H1 (cell line): ENCODE measurements around the gene NR2F1-AS1. TPM values are rescaled to one million over a fixed set of nuclear protein-coding genes. Genes with fewer than 3 reads are reported as not detected.

Experiments
- CTCF ChIA-PET: fragments of 300-600 bp; sonication (Branson Sonifier 250); formaldehyde crosslinking; loops from one replicate; lab custom pipeline; 2021; ENCODE audit not compliant: partially characterized antibody; lab: Charles Lee
- POLR2A ChIA-PET: fragments of 300-600 bp; sonication (Branson Sonifier 250); formaldehyde crosslinking; loops from one replicate; lab custom pipeline; 2021; ENCODE audit warnings: inconsistent platforms; ENCODE audit not compliant: partially characterized antibody; lab: Charles Lee
- DNase-seq, 2 experiments: peaks; one replicate each; pipeline versions ENCODE4 v3.0.0 to v3.0.0-alpha.2; 2010 to 2022; ENCODE audit warnings: low spot score in 2 of 2, low read depth in 1 of 2, mixed read lengths in 1 of 2
- FAIRE-seq: peaks from 2 replicates; lab custom pipeline; 2011; peaks lifted over from hg19 to GRCh38; lab: Jason Lieb, UNC
- H2AFZ ChIP-seq: 2 replicates; pipeline ENCODE4 v1.8.1; 2012; ENCODE audit warnings: low read length, inconsistent platforms
- H2AK5ac ChIP-seq: 2 replicates; pipeline ENCODE4 v1.6.1; 2013; ENCODE audit warnings: low read depth, low read length
- H2BK120ac ChIP-seq: replicated peaks from 2 replicates; pipeline ENCODE3; 2013; ENCODE audit warnings: low read depth, low read length, inconsistent platforms
- H2BK12ac ChIP-seq: 2 replicates; pipeline ENCODE4 v1.6.1; 2013; ENCODE audit warnings: low read depth, low read length
- H2BK15ac ChIP-seq: 2 replicates; pipeline ENCODE4 v1.6.1; 2013; ENCODE audit warnings: low read length
- H2BK20ac ChIP-seq: 2 replicates; pipeline ENCODE4 v1.6.1; 2013; ENCODE audit warnings: low read length
- H2BK5ac ChIP-seq: 2 replicates; pipeline ENCODE4 v1.6.1; 2013; ENCODE audit warnings: low read depth, low read length
- H3K14ac ChIP-seq: 2 replicates; pipeline ENCODE4 v1.6.1; 2013; ENCODE audit warnings: inconsistent platforms; ENCODE audit not compliant: insufficient read length
- H3K18ac ChIP-seq: 2 replicates; pipeline ENCODE4 v1.6.1; 2013; ENCODE audit warnings: low read length; ENCODE audit errors: extremely low read depth
- H3K23ac ChIP-seq: 2 replicates; pipeline ENCODE4 v1.6.1; 2013; ENCODE audit warnings: inconsistent platforms; ENCODE audit not compliant: insufficient read length
- H3K23me2 ChIP-seq: 2 replicates; pipeline ENCODE4 v1.6.1; 2013; ENCODE audit warnings: low read depth, low read length
- H3K27ac ChIP-seq: 2 replicates; pipeline ENCODE4 v1.6.1; 2011; ENCODE audit warnings: low read depth, low read length, inconsistent platforms
- H3K27me3 ChIP-seq, 4 experiments: replicated peaks in 1 of 4; 1 replicate in 1 of 4; 2 replicates in 3 of 4; pipeline versions ENCODE4 v1.6.1 to v1.8.1; 2011 to 2013; ENCODE audit warnings: low read length in 3 of 4, mild to moderate bottlenecking in 3 of 4, inconsistent platforms in 2 of 4, mixed read lengths in 2 of 4, moderate library complexity in 1 of 4; ENCODE audit not compliant: control insufficient read depth in 3 of 4, insufficient read depth in 3 of 4; ENCODE audit errors: extremely low read depth in 1 of 4
- H3K36me3 ChIP-seq, 4 experiments: 2 replicates each; pipeline versions ENCODE4 v1.6.1 to v1.8.1; 2011 to 2013; ENCODE audit warnings: mild to moderate bottlenecking in 4 of 4, low read length in 3 of 4, moderate library complexity in 2 of 4, control low read depth in 1 of 4, inconsistent platforms in 1 of 4; ENCODE audit not compliant: insufficient read depth in 4 of 4, control insufficient read depth in 2 of 4
- H3K4ac ChIP-seq: replicated peaks from 2 replicates; pipeline ENCODE3; 2013; ENCODE audit warnings: low read length, low read depth, mixed read lengths, inconsistent platforms; ENCODE audit not compliant: insufficient read length
- H3K4me1 ChIP-seq, 4 experiments: replicated peaks in 1 of 4; 1 replicate in 1 of 4; 2 replicates in 3 of 4; pipeline versions ENCODE4 v1.6.1 to v1.8.1; 2011 to 2013; ENCODE audit warnings: low read length in 3 of 4, inconsistent platforms in 2 of 4, mixed read lengths in 1 of 4; ENCODE audit not compliant: insufficient read depth in 4 of 4, control insufficient read depth in 3 of 4
- H3K4me2 ChIP-seq, 2 experiments: 2 replicates each; pipeline versions ENCODE4 v1.6.1 to v1.8.1; 2011 to 2013; ENCODE audit warnings: low read depth in 2 of 2, low read length in 2 of 2, control low read depth in 1 of 2, inconsistent platforms in 1 of 2, mild to moderate bottlenecking in 1 of 2; ENCODE audit not compliant: insufficient read depth in 1 of 2
- H3K4me3 ChIP-seq, 4 experiments: fragments of 200-600, 300-600 bp in 1 of 4; sonication (generic), shearing (Covaris generic), sonication (Bioruptor Twin) in 1 of 4; 2 replicates each; pipeline versions ENCODE4 v1.5.1 to v1.8.1; 2011 to 2016; ENCODE audit warnings: low read length in 4 of 4, low read depth in 3 of 4, control low read depth in 2 of 4, inconsistent platforms in 2 of 4, mild to moderate bottlenecking in 2 of 4, mixed read lengths in 1 of 4, moderate library complexity in 1 of 4; ENCODE audit not compliant: insufficient read depth in 2 of 4; ENCODE audit errors: extremely low read depth in 1 of 4
- H3K56ac ChIP-seq: replicated peaks from 2 replicates; pipeline ENCODE3; 2013; ENCODE audit warnings: low read depth, mild to moderate bottlenecking, mixed read lengths, low read length, inconsistent platforms; ENCODE audit not compliant: insufficient read length
- H3K79me1 ChIP-seq: 2 replicates; pipeline ENCODE4 v1.6.1; 2013; ENCODE audit warnings: low read depth, low read length, control low read depth
- H3K79me2 ChIP-seq, 2 experiments: 2 replicates each; pipeline versions ENCODE4 v1.6.1 to v1.8.1; 2012 to 2013; ENCODE audit warnings: low read length in 2 of 2, mild to moderate bottlenecking in 2 of 2, inconsistent platforms in 1 of 2; ENCODE audit not compliant: insufficient read depth in 2 of 2, control insufficient read depth in 1 of 2
- H3K9ac ChIP-seq, 4 experiments: replicated peaks in 1 of 4; 1 replicate in 1 of 4; 2 replicates in 3 of 4; pipeline versions ENCODE4 v1.6.1 to v1.8.1; 2011 to 2013; ENCODE audit warnings: low read depth in 3 of 4, low read length in 3 of 4, control low read depth in 2 of 4, mild to moderate bottlenecking in 2 of 4, moderate library complexity in 2 of 4, inconsistent platforms in 1 of 4; ENCODE audit errors: extremely low read depth in 1 of 4
- H3K9me3 ChIP-seq, 2 experiments: 2 replicates each; pipeline versions ENCODE4 v1.6.1 to v1.8.1; 2012 to 2013; ENCODE audit warnings: mild to moderate bottlenecking in 2 of 2, moderate library complexity in 2 of 2, control low read depth in 1 of 2, inconsistent platforms in 1 of 2, low read depth in 1 of 2, low read length in 1 of 2, mixed read lengths in 1 of 2; ENCODE audit not compliant: insufficient read depth in 2 of 2
- H4K20me1 ChIP-seq, 2 experiments: replicated peaks in 1 of 2; 2 replicates each; pipeline versions ENCODE3 to v1.8.1; 2011 to 2013; ENCODE audit warnings: inconsistent platforms in 2 of 2, low read length in 2 of 2, mild to moderate bottlenecking in 1 of 2; ENCODE audit not compliant: insufficient read depth in 2 of 2, control insufficient read depth in 1 of 2
- H4K5ac ChIP-seq: 2 replicates; pipeline ENCODE4 v1.6.1; 2013; ENCODE audit warnings: low read length, low read depth, mixed read lengths, inconsistent platforms; ENCODE audit not compliant: insufficient read length
- H4K8ac ChIP-seq: 2 replicates; pipeline ENCODE4 v1.8.0; 2013; ENCODE audit warnings: mild to moderate bottlenecking, moderate library complexity, low read length, inconsistent platforms; ENCODE audit not compliant: insufficient read depth; ENCODE audit errors: extremely low read depth
- H4K91ac ChIP-seq: replicated peaks from 2 replicates; pipeline ENCODE3; 2013; ENCODE audit warnings: low read length, mixed read lengths, inconsistent platforms; ENCODE audit not compliant: insufficient read length
- CBX5 ChIP-seq: fragments of 300-800, 300-1000 bp; sonication (generic); IDR thresholded peaks from 2 replicates; pipeline ENCODE4 v1.7.1; 2016; ENCODE audit warnings: antibody characterized with exemption, low read length, low read depth
- CHD1 ChIP-seq: IDR thresholded peaks from 2 replicates; pipeline ENCODE4 v1.6.1; 2012; ENCODE audit warnings: low read depth, low read length, improper control_type of control experiment
- CHD2 ChIP-seq: IDR thresholded peaks from 2 replicates; pipeline ENCODE4 v1.6.1; 2012; ENCODE audit warnings: low read length, improper control_type of control experiment
- JUND ChIP-seq: IDR thresholded peaks from 2 replicates; pipeline ENCODE4 v1.6.1; 2011; ENCODE audit warnings: mild to moderate bottlenecking, improper control_type of control experiment, low read length
- NANOG ChIP-seq: IDR thresholded peaks from 2 replicates; pipeline ENCODE4 v1.6.1; 2011; ENCODE audit warnings: low read length, low read depth, mild to moderate bottlenecking, inconsistent platforms; ENCODE audit not compliant: insufficient read depth, poor library complexity, severe bottlenecking
- RFX5 ChIP-seq: IDR thresholded peaks from 2 replicates; pipeline ENCODE4 v1.6.1; 2011; ENCODE audit warnings: low read depth, low read length, improper control_type of control experiment, borderline replicate concordance
- RNF2 ChIP-seq: fragments of 200-900, 300-1000 bp; sonication (generic); IDR thresholded peaks from 2 replicates; pipeline ENCODE4 v1.7.1; 2016; ENCODE audit warnings: borderline replicate concordance, low read depth, mild to moderate bottlenecking, antibody characterized with exemption, low read length; ENCODE audit not compliant: poor library complexity, severe bottlenecking; ENCODE audit errors: missing control alignments
- SP2 ChIP-seq: IDR thresholded peaks from 2 replicates; pipeline ENCODE4 v1.6.1; 2012; ENCODE audit warnings: mild to moderate bottlenecking, low read length, inconsistent platforms
- SUZ12 ChIP-seq: fragments of 200-600 bp; sonication (generic); IDR thresholded peaks from 2 replicates; pipeline ENCODE4 v1.6.1; 2012; ENCODE audit warnings: mild to moderate bottlenecking, inconsistent platforms, low read length, moderate library complexity, mixed read lengths
- TAF7 ChIP-seq: optimal IDR thresholded peaks from 2 replicates; pipeline ENCODE3; 2011; ENCODE audit warnings: low read depth, mild to moderate bottlenecking, inconsistent platforms, low read length, moderate library complexity, borderline replicate concordance
- TEAD4 ChIP-seq: IDR thresholded peaks from 2 replicates; pipeline ENCODE4 v1.6.1; 2012; ENCODE audit warnings: low read depth, low read length, inconsistent platforms, mixed read lengths
- WGBS, 2 experiments: shearing (Covaris generic) in 1 of 2; methylation state at CpG; one replicate each; pipeline versions ENCODE4 v1.1.6 to v1.1.7; 2013 to 2015; ENCODE audit warnings: low lambda C conversion rate in 2 of 2, mixed read lengths in 2 of 2, inconsistent platforms in 1 of 2, low coverage in 1 of 2, missing lambda C conversion rate in 1 of 2; ENCODE audit not compliant: insufficient replicate concordance in 2 of 2, insufficient coverage in 1 of 2, insufficient read length in 1 of 2; ENCODE audit errors: extremely low coverage in 1 of 2, missing lambda C conversion rate in 1 of 2; 5-methylcytosine and 5-hydroxymethylcytosine counted together
- polyA plus RNA-seq, 7 experiments: library from polyadenylated mRNA; depleted of rRNA in 3 of 7; stranded (reverse) in 5 of 7; unstranded in 2 of 7; fragments of >200 nt in 5 of 7; fragments of 200-250 nt in 2 of 7; gene quantifications; 1 replicate in 5 of 7; 2 replicates in 1 of 7; 4 replicates in 1 of 7; pipeline versions ENCODE4 v1.2.1 to v1.2.3, GENCODE V29; 2011 to 2013; ENCODE audit warnings: missing spikeins in 2 of 7, mixed read lengths in 2 of 7
- total RNA-seq: library from RNA; stranded (reverse); fragmentation: NEBNext Ultra II Directional; extraction: Animal tissue kit (Norgen Biotek cat#: 25700); gene quantifications from 2 replicates; pipeline ENCODE4 v1.2.1, GENCODE V29; 2021

The NR2F1-AS1 gene
- total and polyA plus RNA-seq, 2 of the 8 experiments (the other 6 are each of a cell fraction or from before 2014, with no cell fraction given): 1.6 to 5.6 TPM

GRCh38 chr5:93603793-93604643 lies 23.0 kb upstream of the NR2F1-AS1 start:
- Histone ChIP-seq H4K91ac (no peak overlapping the region), H3K14ac (no peak overlapping the region), H2AK5ac (no peak overlapping the region), H3K4ac (no peak overlapping the region), H3K4me1 (peaks cover 0 to 11% (median 10%) of the 10 kb centered on the region in 4 experiments; a peak in 6 of 7 replicates), H3K23ac (no peak overlapping the region), H3K4me2 (peak overlapping the region; percentile 6 to 16; a peak in 2 of 4 replicates), H3K4me3 (peak overlapping the region in 2 of 4 experiments; percentile 7 to 45; a peak in 2 of 8 replicates), H2BK5ac (no peak overlapping the region), H4K20me1 (peaks cover 14 to 22% of the 10 kb centered on the region in 2 experiments), H3K79me1 (no peaks in the 10 kb centered on the region; the same call in 1 of the 2 replicates), H3K27ac (no peak overlapping the region), H2BK120ac (no peak overlapping the region), H3K18ac (no peak overlapping the region), H4K5ac (no peak overlapping the region), H4K8ac (no peak overlapping the region), H3K23me2 (no peaks in the 10 kb centered on the region; the same call in 1 of the 2 replicates), H3K27me3 (peaks cover 85 to 100% (median 93%) of the 10 kb centered on the region in 4 experiments), H3K9ac (no peak overlapping the region), H3K56ac (no peak overlapping the region), H3K36me3 (peaks cover 0 to 4% (median 0%) of the 10 kb centered on the region in 4 experiments; a peak in 2 of 8 replicates), H3K79me2 (no peaks in the 10 kb centered on the region), H2AFZ (no peak overlapping the region), H2BK12ac (no peak overlapping the region), H2BK20ac (no peak overlapping the region), H2BK15ac (no peak overlapping the region), H3K9me3 (no peaks in the 10 kb centered on the region)
- POLR2A ChIA-PET: interaction anchor here (1.4 kb wide), 1 partner anchor 8 kb away, joined by 5 read pairs; no protein-coding TSS in a partner anchor
- 4% methylated on average over 32 of the region's 58 CpGs; no CpG with 5 or more reads in 1 of the 2 experiments for WGBS, 2 experiments
- FAIRE-seq (no peak), DNase-seq (peak in 1 of 2 experiments; percentile 64)
- CTCF ChIA-PET: interaction anchor here (0.8 to 1.5 kb wide), 6 partner anchors 8 to 197 kb away, joined by 3 to 8 read pairs (median 4); no protein-coding TSS in a partner anchor
- TF ChIP-seq CHD1 (no peak), CBX5 (no peak), NANOG (no peak), SUZ12 (peak; percentile 91), JUND (no peak), RFX5 (no peak), SP2 (no peak), CHD2 (no peak), RNF2 (peak; percentile 97), TEAD4 (no peak), TAF7 (no peak)
